H1 (cell line): ENCODE measurements around the gene NT5E.
"Not testable (repeated sequence)": the region's sequence is repeated elsewhere in the genome, so short reads cannot be mapped to it uniquely, and the experiment has no call there.

Source experiments
- CTCF ChIP-seq, 3 experiments: IDR thresholded peaks; 1 replicate in 2 of 3; 2 replicates in 1 of 3; pipeline versions ENCODE4 v1.5.1 to v1.6.1; 2011; ENCODE audit warnings: low read length in 3 of 3, mild to moderate bottlenecking in 3 of 3, inconsistent platforms in 2 of 3, low read depth in 1 of 3, moderate library complexity in 1 of 3; ENCODE audit not compliant: insufficient read depth in 1 of 3; ENCODE audit errors: control extremely low read depth in 1 of 3
- EZH2 ChIP-seq: fragments of 200-600 bp; sonication (generic); IDR thresholded peaks from 2 replicates; pipeline ENCODE4 v1.7.1; 2012; ENCODE audit warnings: low read depth, mild to moderate bottlenecking, moderate library complexity, low read length, inconsistent platforms; ENCODE audit not compliant: severe bottlenecking
- POLR2A ChIP-seq, 2 experiments: IDR thresholded peaks; 1 replicate in 1 of 2; 2 replicates in 1 of 2; pipeline ENCODE4 v1.6.1; 2011; ENCODE audit warnings: low read depth in 2 of 2, low read length in 2 of 2, mild to moderate bottlenecking in 2 of 2; ENCODE audit errors: control extremely low read depth in 1 of 2

- not testable (repeated sequence) for TF ChIP-seq POLR2A (IDR thresholded peaks at IDR 0.05; ENCODE audit: control extremely low read depth in 1 of 2, low read depth in 2 of 2, low read length in 2 of 2); CTCF (IDR thresholded peaks at IDR 0.05; ENCODE audit: control extremely low read depth in 1 of 3, insufficient read depth in 1 of 3, low read depth in 1 of 3, low read length in 3 of 3); EZH2
These were observed 74.4 kb downstream of the NT5E start for GRCh38 chr6:85524281-85524680.
